ENCODE data around the gene CELF3. TPM values are rescaled to one million over a fixed set of nuclear protein-coding genes. Genes with fewer than 3 reads are reported as not detected.
A peak's percentile ranks its signal among the peaks of the same experiment; 100 is the strongest.
"Not testable (repeated sequence)": the region's sequence is repeated elsewhere in the genome, so short reads cannot be mapped to it uniquely, and the experiment has no call there.

The CELF3 gene
- not detected in 2 replicates for total RNA-seq (2014; rRNA removed; shearing (Covaris generic))

GRCh38 chr1:151716771-151717631 lies at the start of gene CELF3:
Gene CELF3, minus strand, starts transcription at chr1:151716803. Its CDS starts 783 bp downstream, at chr1:151716020.
- DNase-seq (ENCODE audit: low read depth): no peak

GRCh38 chr1:151763990-151764389 lies 47.4 kb upstream of the CELF3 start:
- DNase-seq (ENCODE audit: low read depth): peak; percentile 7

- peak; percentile 75 for DNase-seq (ENCODE audit: low read depth)
These were observed 46.6 kb upstream of the CELF3 start, which contains the start of gene MRPL9 for GRCh38 chr1:151762941-151763921. Gene MRPL9, minus strand, starts transcription at chr1:151763496. Its CDS starts 17 bp downstream, at chr1:151763479.

- peak; percentile 7 for DNase-seq (ENCODE audit: low read depth)
These were observed 44.2 kb upstream of the CELF3 start for GRCh38 chr1:151760597-151761385.

- DNase-seq (ENCODE audit: low read depth): no peak
These were observed 42.6 kb upstream of the CELF3 start for GRCh38 chr1:151759241-151759640.

- DNase-seq (ENCODE audit: low read depth): peak; percentile 22
These were observed 39.7 kb upstream of the CELF3 start for GRCh38 chr1:151756291-151756690.

- no peak for DNase-seq (ENCODE audit: low read depth)
These were observed 24.9 kb upstream of the CELF3 start for GRCh38 chr1:151741516-151741915.

- DNase-seq (ENCODE audit: low read depth): no peak
These were observed 23.2 kb upstream of the CELF3 start for GRCh38 chr1:151739590-151740355.

- no peak for DNase-seq (ENCODE audit: low read depth)
These were observed 20.9 kb upstream of the CELF3 start for GRCh38 chr1:151737479-151737878.

GRCh38 chr1:151737026-151737425 lies 20.4 kb upstream of the CELF3 start:
- DNase-seq (ENCODE audit: low read depth): no peak

- not testable (repeated sequence) for DNase-seq (ENCODE audit: low read depth)
These were observed 17.4 kb upstream of the CELF3 start for GRCh38 chr1:151733995-151734394.

GRCh38 chr1:151733126-151733525 lies 16.5 kb upstream of the CELF3 start:
- DNase-seq (ENCODE audit: low read depth): no peak

- no peak for DNase-seq (ENCODE audit: low read depth)
These were observed 13.3 kb upstream of the CELF3 start for GRCh38 chr1:151729966-151730291.

GRCh38 chr1:151729157-151729965 lies 12.8 kb upstream of the CELF3 start:
- no peak for DNase-seq (ENCODE audit: low read depth)

GRCh38 chr1:151728151-151729054 lies 11.8 kb upstream of the CELF3 start:
- peak; percentile 54 for DNase-seq (ENCODE audit: low read depth)

- DNase-seq (ENCODE audit: low read depth): no peak
These were observed 7.2 kb upstream of the CELF3 start for GRCh38 chr1:151723726-151724370.

GRCh38 chr1:151721788-151722510 lies 5.3 kb upstream of the CELF3 start:
- DNase-seq (ENCODE audit: low read depth): no peak
